Keratinocyte (primary cell): Measurements from ENCODE around the gene SELENON. TPM values are rescaled to one million over a fixed set of nuclear protein-coding genes. Genes with fewer than 3 reads are reported as not detected.

Source experiments
- DNase-seq: peaks from one replicate; pipeline ENCODE4 v3.0.0-alpha.2; 2011; ENCODE audit warnings: low read depth, missing footprints, low spot score
- FAIRE-seq: peaks from 2 replicates; lab custom pipeline; 2011; peaks lifted over from hg19 to GRCh38; lab: Jason Lieb, UNC
- H2AFZ ChIP-seq: 2 replicates; pipeline ENCODE4 v1.6.0; 2012; ENCODE audit warnings: low read length, control low read depth, inconsistent platforms; ENCODE audit not compliant: control insufficient read depth
- H3K27ac ChIP-seq: 2 replicates; pipeline ENCODE4 v1.5.1; 2011; ENCODE audit warnings: low read length; ENCODE audit not compliant: control insufficient read depth, insufficient read depth
- H3K27me3 ChIP-seq: 3 replicates; pipeline ENCODE4 v1.6.0; 2011; ENCODE audit warnings: low read length; ENCODE audit not compliant: control insufficient read depth, insufficient read depth; ENCODE audit errors: extremely low read depth
- H3K36me3 ChIP-seq, 2 experiments: 2 replicates in 1 of 2; 3 replicates in 1 of 2; pipeline ENCODE4 v1.5.1; 2011; ENCODE audit warnings: low read length in 2 of 2, mild to moderate bottlenecking in 1 of 2; ENCODE audit not compliant: control insufficient read depth in 2 of 2, insufficient read depth in 2 of 2; ENCODE audit errors: extremely low read depth in 1 of 2
- H3K4me1 ChIP-seq: 3 replicates; pipeline ENCODE4 v1.5.1; 2011; ENCODE audit warnings: low read length; ENCODE audit not compliant: control insufficient read depth, insufficient read depth; ENCODE audit errors: extremely low read depth
- H3K4me2 ChIP-seq: 3 replicates; pipeline ENCODE4 v1.6.0; 2011; ENCODE audit warnings: low read depth, low read length; ENCODE audit not compliant: control insufficient read depth, insufficient read depth; ENCODE audit errors: extremely low read depth
- H3K4me3 ChIP-seq, 3 experiments: fragments of 200-600 bp in 1 of 3; sonication (generic) in 1 of 3; 2 replicates in 2 of 3; 3 replicates in 1 of 3; pipeline ENCODE4 v1.5.1; 2011 to 2016; ENCODE audit warnings: low read length in 3 of 3, mild to moderate bottlenecking in 3 of 3, control low read depth in 2 of 3, inconsistent platforms in 1 of 3, low read depth in 1 of 3, mixed read lengths in 1 of 3, mixed run types in 1 of 3, moderate library complexity in 1 of 3; ENCODE audit not compliant: control insufficient read depth in 2 of 3, insufficient read depth in 2 of 3; ENCODE audit errors: extremely low read depth in 1 of 3
- H3K79me2 ChIP-seq: 2 replicates; pipeline ENCODE4 v1.6.0; 2012; ENCODE audit warnings: low read length; ENCODE audit not compliant: control insufficient read depth, insufficient read depth
- H3K9ac ChIP-seq: 3 replicates; pipeline ENCODE4 v1.6.0; 2011; ENCODE audit warnings: low read length; ENCODE audit not compliant: control insufficient read depth, insufficient read depth; ENCODE audit errors: extremely low read depth
- H3K9me1 ChIP-seq: 3 replicates; pipeline ENCODE4 v1.6.0; 2011; ENCODE audit warnings: low read length; ENCODE audit not compliant: control insufficient read depth, insufficient read depth; ENCODE audit errors: extremely low read depth
- H3K9me3 ChIP-seq: 2 replicates; pipeline ENCODE4 v1.5.1; 2012; ENCODE audit warnings: low read depth, low read length; ENCODE audit not compliant: control insufficient read depth
- H4K20me1 ChIP-seq: 3 replicates; pipeline ENCODE4 v1.6.0; 2011; ENCODE audit warnings: low read length; ENCODE audit not compliant: control insufficient read depth, insufficient read depth; ENCODE audit errors: extremely low read depth
- CTCF ChIP-seq, 3 experiments: IDR thresholded peaks in 1 of 3; conservative IDR thresholded peaks in 1 of 3; optimal IDR thresholded peaks in 1 of 3; 2 replicates in 2 of 3; 3 replicates in 1 of 3; pipeline versions ENCODE3 to v1.5.1; 2011; ENCODE audit warnings: low read length in 3 of 3, mild to moderate bottlenecking in 3 of 3, moderate library complexity in 2 of 3, control low read depth in 1 of 3, inconsistent platforms in 1 of 3; ENCODE audit not compliant: insufficient read depth in 2 of 3; ENCODE audit errors: extremely low read depth in 1 of 3
- EZH2 ChIP-seq: IDR thresholded peaks from one replicate; pipeline ENCODE4 v1.6.1; 2012; ENCODE audit warnings: inconsistent platforms, mild to moderate bottlenecking, low read length, moderate library complexity
- dilution Hi-C: fragments of 300-500 bp; cut with MboI; formaldehyde crosslinking; loops from one replicate; pipeline ENCODE4 v1.7.0; 2020; ENCODE audit warnings: low sequenced_read_pairs; ENCODE audit not compliant: extremely low pct_ligation_motif_present
- polyA plus RNA-seq, 5 experiments: library from polyadenylated mRNA; depleted of rRNA in 3 of 5; stranded (reverse) in 3 of 5; stranded (forward) in 1 of 5; unstranded in 1 of 5; fragments of >200 nt; gene quantifications; 1 replicate in 1 of 5; 2 replicates in 3 of 5; 3 replicates in 1 of 5; pipeline versions ENCODE4 v1.2.1 to v1.2.3, GENCODE V29; 2011 to 2012; ENCODE audit warnings: missing spikeins in 2 of 5, low read depth in 1 of 5, low replicate concordance in 1 of 5

SELENON gene
- polyA plus RNA-seq, 1 donor (not counting 4 experiments of a cell fraction or from before 2014, with no cell fraction given), result 15.4 TPM

- no peak for TF ChIP-seq CTCF (optimal IDR thresholded peaks at IDR 0.05 in 1 of 3, IDR thresholded peaks at IDR 0.05 in 1 of 3, conservative IDR thresholded peaks at IDR 0.05 in 1 of 3; ENCODE audit: extremely low read depth in 1 of 3, insufficient read depth in 2 of 3, low read length in 3 of 3)
- no peak for TF ChIP-seq EZH2
- Histone ChIP-seq H3K4me3 (no peak overlapping the region), H3K27me3 (peaks cover 8% of the 10 kb centered on the region), H3K4me2 (no peak overlapping the region), H3K36me3 (no peaks in the 10 kb centered on the region), H3K9me1 (no peaks in the 10 kb centered on the region), H3K27ac (no peak overlapping the region), H3K9ac (no peak overlapping the region), H4K20me1 (peaks cover 2% of the 10 kb centered on the region), H3K9me3 (no peaks in the 10 kb centered on the region), H2AFZ (no peak overlapping the region), H3K79me2 (no peaks in the 10 kb centered on the region), H3K4me1 (peaks cover 6% of the 10 kb centered on the region)
- no peak for FAIRE-seq
- dilution Hi-C loops, result no loop called here
- no peak for DNase-seq
These were observed 7.9 kb upstream of the SELENON start for GRCh38 chr1:25792115-25792514.

GRCh38 chr1:25793585-25794170, 6.3 kb upstream of the SELENON start:
- Histone ChIP-seq H4K20me1 (no peaks in the 10 kb centered on the region), H3K4me3 (no peak overlapping the region), H2AFZ (no peak overlapping the region), H3K9ac (no peak overlapping the region), H3K9me1 (no peaks in the 10 kb centered on the region), H3K9me3 (no peaks in the 10 kb centered on the region), H3K27me3 (peaks cover 5% of the 10 kb centered on the region), H3K4me1 (peaks cover 6% of the 10 kb centered on the region), H3K4me2 (no peak overlapping the region), H3K36me3 (no peaks in the 10 kb centered on the region), H3K79me2 (no peaks in the 10 kb centered on the region), H3K27ac (no peak overlapping the region)
- no peak for FAIRE-seq
- DNase-seq, result no peak
- dilution Hi-C loops, result no loop called here
- TF ChIP-seq CTCF (optimal IDR thresholded peaks at IDR 0.05 in 1 of 3, IDR thresholded peaks at IDR 0.05 in 1 of 3, conservative IDR thresholded peaks at IDR 0.05 in 1 of 3; ENCODE audit: extremely low read depth in 1 of 3, insufficient read depth in 2 of 3, low read length in 3 of 3), result no peak
- no peak for TF ChIP-seq EZH2
